ENCODE measurements around the gene TYW1B.
"Not testable (repeated sequence)": the region's sequence is repeated elsewhere in the genome, so short reads cannot be mapped to it uniquely, and the experiment has no call there.

TYW1B gene

DNA sequence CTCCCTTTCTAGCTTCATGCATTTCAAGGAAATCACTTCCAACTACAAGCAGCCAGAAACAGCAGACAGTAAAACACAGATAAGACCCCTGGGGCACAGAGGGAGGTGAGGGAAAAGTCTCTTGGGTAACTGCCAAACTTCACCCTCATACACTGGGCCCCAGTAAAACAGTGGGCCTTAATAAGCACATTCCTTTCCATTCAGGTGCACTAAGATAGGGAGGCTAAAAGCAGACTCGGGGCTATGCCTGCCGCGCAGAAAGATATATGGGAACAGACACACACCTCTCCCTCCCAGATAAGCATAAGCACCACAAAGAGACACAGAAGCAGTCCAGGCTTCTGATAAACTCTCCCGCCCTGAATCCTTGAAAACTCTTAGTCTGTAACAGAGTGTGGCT lies 117.0 kb downstream of the TYW1B start:
- Histone ChIP-seq H3K79me2 (ENCODE audit: control insufficient read depth, low read length) (no peaks in the 10 kb centered on the region), H3K36me3 (ENCODE audit: control insufficient read depth, low read length) (no peaks in the 10 kb centered on the region), H3K4me2 (ENCODE audit: low read length) (no peak overlapping the region), H3F3A (ENCODE audit: control insufficient read depth, insufficient read depth) (no peaks in the 10 kb centered on the region), H3K27me3 (ENCODE audit: control insufficient read depth, low read length) (no peaks in the 10 kb centered on the region), H4K20me1 (ENCODE audit: control insufficient read depth, insufficient read depth, low read depth, low read length) (no peaks in the 10 kb centered on the region), H3K9me2 (replicated peaks; ENCODE audit: control insufficient read depth, low read length) (no peaks in the 10 kb centered on the region), H3K9me3 (ENCODE audit: control insufficient read depth, insufficient read depth, low read length) (no peaks in the 10 kb centered on the region), H3K4me3 (ENCODE audit: low read length) (no peak overlapping the region), H3K27ac (ENCODE audit: low read depth, low read length) (no peak overlapping the region), H3K4me1 (ENCODE audit: control insufficient read depth, low read length) (no peaks in the 10 kb centered on the region)
- TF ChIP-seq CTCF (IDR thresholded peaks at IDR 0.05; ENCODE audit: low read depth, low read length, poor library complexity, severe bottlenecking) = no peak
- TF ChIP-seq EZH2phosphoT487 (IDR thresholded peaks at IDR 0.05; ENCODE audit: borderline replicate concordance, low read length) = no peak

GRCh38 chr7:72709909-72710308 lies 118.1 kb downstream of the TYW1B start:
- no peaks in the 10 kb centered on the region for H3F3A ChIP-seq (ENCODE audit: control insufficient read depth, insufficient read depth)
- H3K27me3 ChIP-seq (ENCODE audit: control insufficient read depth, low read length) = no peaks in the 10 kb centered on the region
- H3K36me3 ChIP-seq (ENCODE audit: control insufficient read depth, low read length) = no peaks in the 10 kb centered on the region
- H3K4me2 ChIP-seq (ENCODE audit: low read length) = no peak overlapping the region
- no peak for TF ChIP-seq CTCF (IDR thresholded peaks at IDR 0.05; ENCODE audit: low read depth, low read length, poor library complexity, severe bottlenecking)
- no peak for TF ChIP-seq EZH2phosphoT487 (IDR thresholded peaks at IDR 0.05; ENCODE audit: borderline replicate concordance, low read length)
- H4K20me1 ChIP-seq (ENCODE audit: control insufficient read depth, insufficient read depth, low read depth, low read length) = no peaks in the 10 kb centered on the region
- no peaks in the 10 kb centered on the region for H3K9me2 ChIP-seq (replicated peaks; ENCODE audit: control insufficient read depth, low read length)
- H3K79me2 ChIP-seq (ENCODE audit: control insufficient read depth, low read length) = no peaks in the 10 kb centered on the region
- H3K4me3 ChIP-seq (ENCODE audit: low read length) = no peak overlapping the region
- H3K4me1 ChIP-seq (ENCODE audit: control insufficient read depth, low read length) = no peaks in the 10 kb centered on the region
- no peaks in the 10 kb centered on the region for H3K9me3 ChIP-seq (ENCODE audit: control insufficient read depth, insufficient read depth, low read length)
- no peak overlapping the region for H3K27ac ChIP-seq (ENCODE audit: low read depth, low read length)

- H3K4me2 ChIP-seq (ENCODE audit: low read length); H3K9me3 ChIP-seq (ENCODE audit: control insufficient read depth, insufficient read depth, low read length); H3K4me3 ChIP-seq (ENCODE audit: low read length); H3F3A ChIP-seq (ENCODE audit: control insufficient read depth, insufficient read depth); H3K9me2 ChIP-seq (replicated peaks; ENCODE audit: control insufficient read depth, low read length); H3K4me1 ChIP-seq (ENCODE audit: control insufficient read depth, low read length); H3K27ac ChIP-seq (ENCODE audit: low read depth, low read length); H3K27me3 ChIP-seq (ENCODE audit: control insufficient read depth, low read length); H3K36me3 ChIP-seq (ENCODE audit: control insufficient read depth, low read length); H4K20me1 ChIP-seq (ENCODE audit: control insufficient read depth, insufficient read depth, low read depth, low read length); H3K79me2 ChIP-seq (ENCODE audit: control insufficient read depth, low read length): not testable (repeated sequence)
Observed at GRCh38 chr7:72708371-72709050, 119.5 kb downstream of the TYW1B start.

GRCh38 chr7:72706521-72706920 lies 121.5 kb downstream of the TYW1B start:
- no peaks in the 10 kb centered on the region for H4K20me1 ChIP-seq (ENCODE audit: control insufficient read depth, insufficient read depth, low read depth, low read length)
- H3K4me3 ChIP-seq (ENCODE audit: low read length) = no peak overlapping the region
- H3K27ac ChIP-seq (ENCODE audit: low read depth, low read length) = no peak overlapping the region
- H3K27me3 ChIP-seq (ENCODE audit: control insufficient read depth, low read length) = no peaks in the 10 kb centered on the region
- no peaks in the 10 kb centered on the region for H3F3A ChIP-seq (ENCODE audit: control insufficient read depth, insufficient read depth)
- no peak overlapping the region for H3K4me2 ChIP-seq (ENCODE audit: low read length)
- H3K9me3 ChIP-seq (ENCODE audit: control insufficient read depth, insufficient read depth, low read length) = no peaks in the 10 kb centered on the region
- no peak for TF ChIP-seq EZH2phosphoT487 (IDR thresholded peaks at IDR 0.05; ENCODE audit: borderline replicate concordance, low read length)
- TF ChIP-seq CTCF (IDR thresholded peaks at IDR 0.05; ENCODE audit: low read depth, low read length, poor library complexity, severe bottlenecking) = no peak
- no peaks in the 10 kb centered on the region for H3K4me1 ChIP-seq (ENCODE audit: control insufficient read depth, low read length)
- H3K9me2 ChIP-seq (replicated peaks; ENCODE audit: control insufficient read depth, low read length) = no peaks in the 10 kb centered on the region
- H3K36me3 ChIP-seq (ENCODE audit: control insufficient read depth, low read length) = no peaks in the 10 kb centered on the region
- no peaks in the 10 kb centered on the region for H3K79me2 ChIP-seq (ENCODE audit: control insufficient read depth, low read length)

GRCh38 chr7:72705693-72706092 lies 122.3 kb downstream of the TYW1B start:
- not testable (repeated sequence) for H3K4me3 ChIP-seq (ENCODE audit: low read length); H3K36me3 ChIP-seq (ENCODE audit: control insufficient read depth, low read length); H3K27me3 ChIP-seq (ENCODE audit: control insufficient read depth, low read length)

More at GRCh38 chr7:72705693-72706092, 122.3 kb downstream of the TYW1B start:
- not testable (repeated sequence) for H4K20me1 ChIP-seq (ENCODE audit: control insufficient read depth, insufficient read depth, low read depth, low read length); H3K27ac ChIP-seq (ENCODE audit: low read depth, low read length); H3K9me3 ChIP-seq (ENCODE audit: control insufficient read depth, insufficient read depth, low read length); H3F3A ChIP-seq (ENCODE audit: control insufficient read depth, insufficient read depth); H3K9me2 ChIP-seq (replicated peaks; ENCODE audit: control insufficient read depth, low read length); H3K4me1 ChIP-seq (ENCODE audit: control insufficient read depth, low read length); H3K4me2 ChIP-seq (ENCODE audit: low read length); H3K79me2 ChIP-seq (ENCODE audit: control insufficient read depth, low read length)
